ENCODE results near the gene EXOC3L4. TPM values are rescaled to one million over a fixed set of nuclear protein-coding genes. Genes with fewer than 3 reads are reported as not detected.

EXOC3L4 gene
- total and polyA plus RNA-seq, 2 of the 8 experiments (the other 6 are each of a cell fraction or from before 2014, with no cell fraction given) = 0.45 to 0.57 TPM

- 71% methylated on average over 5 of the region's 12 CpGs; no CpG with 5 or more reads in 1 of the 2 experiments for whole genome bisulfite sequencing, 2 experiments (ENCODE audit: extremely low coverage in 1 of 2, insufficient coverage in 1 of 2, insufficient read length in 1 of 2, insufficient replicate concordance in 2 of 2, low coverage in 1 of 2, low lambda C conversion rate in 2 of 2, missing lambda C conversion rate in 1 of 2)
- H3K79me2 ChIP-seq (ENCODE audit: control insufficient read depth in 1 of 2, insufficient read depth in 2 of 2, low read length in 2 of 2) = no peaks in the 10 kb centered on the region
- no peaks in the 10 kb centered on the region for H3K36me3 ChIP-seq (ENCODE audit: control insufficient read depth in 2 of 4, insufficient read depth in 4 of 4, low read length in 3 of 4)
- no peak overlapping the region for H3K9ac ChIP-seq (replicated peaks in 1 of 4; ENCODE audit: extremely low read depth in 1 of 4, low read depth in 3 of 4, low read length in 3 of 4)
- peaks cover 4 to 30% (median 25%) of the 10 kb centered on the region in 4 experiments for H3K27me3 ChIP-seq (replicated peaks in 1 of 4; ENCODE audit: control insufficient read depth in 3 of 4, extremely low read depth in 1 of 4, insufficient read depth in 3 of 4, low read length in 3 of 4)
- H3K23me2 ChIP-seq (ENCODE audit: low read depth, low read length) = no peaks in the 10 kb centered on the region; the same call in 1 of the 2 replicates
- H2BK20ac ChIP-seq (ENCODE audit: low read length) = 0 out of 2 replicates have a peak overlapping the region, but pooled peaks have one; percentile 72
- DNase-seq (ENCODE audit: low read depth in 1 of 2, low spot score in 2 of 2) (no peak), FAIRE-seq (no peak)
- no peaks in the 10 kb centered on the region for H3K79me1 ChIP-seq (ENCODE audit: low read depth, low read length)
- H2AFZ ChIP-seq (ENCODE audit: low read length) = 0 out of 2 replicates have a peak overlapping the region, but pooled peaks have one; percentile 40
- no peak overlapping the region for H3K14ac ChIP-seq (ENCODE audit: insufficient read length)
- H3K4me2 ChIP-seq (ENCODE audit: insufficient read depth in 1 of 2, low read depth in 2 of 2, low read length in 2 of 2) = no peak overlapping the region; a peak in 1 of 4 replicates
- no peak overlapping the region for H3K27ac ChIP-seq (ENCODE audit: low read depth, low read length)
- H3K4ac ChIP-seq (replicated peaks; ENCODE audit: insufficient read length, low read depth, low read length) = no peak overlapping the region
- no peak overlapping the region for H3K4me3 ChIP-seq (ENCODE audit: extremely low read depth in 1 of 4, insufficient read depth in 2 of 4, low read depth in 3 of 4, low read length in 4 of 4)
- no peak overlapping the region for H2BK15ac ChIP-seq (ENCODE audit: low read length)
- CTCF ChIA-PET (ENCODE audit: partially characterized antibody) = interaction anchor here (0.7 to 10.4 kb wide), 12 partner anchors 6 to 279 kb away, joined by 3 to 276 read pairs (median 6); partner anchors contain the start of genes LBHD2 and TNFAIP2
- POLR2A ChIA-PET (ENCODE audit: partially characterized antibody) = interaction anchor here (0.6 to 1.3 kb wide), 4 partner anchors 11 to 486 kb away, joined by 3 to 5 read pairs (median 4); no protein-coding TSS in a partner anchor
- peak overlapping the region; percentile 64 for H2BK120ac ChIP-seq (replicated peaks; ENCODE audit: low read depth, low read length)
- H4K8ac ChIP-seq (ENCODE audit: extremely low read depth, insufficient read depth, low read length) = peak overlapping the region; percentile 82
- H4K91ac ChIP-seq (replicated peaks; ENCODE audit: insufficient read length, low read length) = peak overlapping the region; percentile 65
- no peak overlapping the region for H4K5ac ChIP-seq (ENCODE audit: insufficient read length, low read depth, low read length)
- no peak overlapping the region for H2AK5ac ChIP-seq (ENCODE audit: low read depth, low read length)
- H2BK12ac ChIP-seq (ENCODE audit: low read depth, low read length) = no peak overlapping the region
- no peaks in the 10 kb centered on the region for H4K20me1 ChIP-seq (replicated peaks in 1 of 2; ENCODE audit: control insufficient read depth in 1 of 2, insufficient read depth in 2 of 2, low read length in 2 of 2)
- peak overlapping the region; percentile 56; the same call in 1 of the 2 replicates for H2BK5ac ChIP-seq (ENCODE audit: low read depth, low read length)
- peak overlapping the region; percentile 19 for H3K56ac ChIP-seq (replicated peaks; ENCODE audit: insufficient read length, low read depth, low read length)
- H3K18ac ChIP-seq (ENCODE audit: extremely low read depth, low read length) = peak overlapping the region; percentile 51
- no peak overlapping the region for H3K23ac ChIP-seq (ENCODE audit: insufficient read length)
- H3K4me1 ChIP-seq (replicated peaks in 1 of 4; ENCODE audit: control insufficient read depth in 3 of 4, insufficient read depth in 4 of 4, low read length in 3 of 4) = peaks cover 0 to 28% (median 12%) of the 10 kb centered on the region in 4 experiments; a peak in 6 of 7 replicates
- no peaks in the 10 kb centered on the region for H3K9me3 ChIP-seq (ENCODE audit: insufficient read depth in 2 of 2, low read depth in 1 of 2, low read length in 1 of 2)
- TF ChIP-seq SP4 (IDR thresholded peaks at IDR 0.05; ENCODE audit: low read length) = no peak
- TF ChIP-seq FOSL1 (IDR thresholded peaks at IDR 0.05; ENCODE audit: insufficient read depth, low read depth, low read length) = no peak
- no peak for TF ChIP-seq E2F6 (IDR thresholded peaks at IDR 0.05)
- no peak for TF ChIP-seq CREB1 (IDR thresholded peaks at IDR 0.05)
- TF ChIP-seq TCF12 (IDR thresholded peaks at IDR 0.05; ENCODE audit: low read depth, low read length) = no peak
- no peak for TF ChIP-seq ATF2 (IDR thresholded peaks at IDR 0.05; ENCODE audit: low read length)
- no peak for TF ChIP-seq EGR1 (IDR thresholded peaks at IDR 0.05; ENCODE audit: borderline replicate concordance, low read depth, low read length)
- TF ChIP-seq KDM5A (IDR thresholded peaks at IDR 0.05; ENCODE audit: low read length) = no peak
- no peak for TF ChIP-seq SIRT6 (IDR thresholded peaks at IDR 0.05; ENCODE audit: low read length)
- TF ChIP-seq GTF2F1 (IDR thresholded peaks at IDR 0.05; ENCODE audit: borderline replicate concordance, low read depth, low read length) = no peak
- TF ChIP-seq YY1 (IDR thresholded peaks at IDR 0.05; ENCODE audit: low read depth, low read length) = no peak
Observed at GRCh38 chr14:103099081-103099732, 4.7 kb downstream of the EXOC3L4 start.

Measured in H1 (cell line).